Mesenchymal stem cell (in vitro differentiated cells and primary cell): ENCODE measurements around the gene MRM3. TPM values are rescaled to one million over a fixed set of nuclear protein-coding genes. Genes with fewer than 3 reads are reported as not detected.

Experiments
- DNase-seq: peaks from one replicate; pipeline ENCODE4 v3.0.0-alpha.2; 2013
- H2AFZ ChIP-seq: one replicate; pipeline ENCODE4 v1.6.1; 2013; ENCODE audit warnings: low read depth, mild to moderate bottlenecking, control low read depth, inconsistent platforms, low read length, moderate library complexity
- H2AK5ac ChIP-seq: 2 replicates; pipeline ENCODE4 v1.6.1; 2013; ENCODE audit warnings: low read length, moderate library complexity, mild to moderate bottlenecking, inconsistent platforms; ENCODE audit not compliant: severe bottlenecking
- H2BK120ac ChIP-seq: one replicate; pipeline ENCODE4 v1.6.1; 2013; ENCODE audit warnings: low read depth, mild to moderate bottlenecking, inconsistent platforms, low read length, moderate library complexity
- H2BK12ac ChIP-seq, 2 experiments: one replicate each; pipeline ENCODE4 v1.6.1; 2013; ENCODE audit warnings: inconsistent platforms in 2 of 2, low read length in 2 of 2, mild to moderate bottlenecking in 2 of 2, moderate library complexity in 2 of 2, control low read depth in 1 of 2
- H2BK15ac ChIP-seq: one replicate; pipeline ENCODE4 v1.6.1; 2013; ENCODE audit warnings: mild to moderate bottlenecking, low read depth, inconsistent platforms; ENCODE audit not compliant: poor library complexity, severe bottlenecking
- H2BK5ac ChIP-seq: 2 replicates; pipeline ENCODE4 v1.6.1; 2013; ENCODE audit warnings: low read depth, mild to moderate bottlenecking, low read length, control low read depth, inconsistent platforms; ENCODE audit not compliant: poor library complexity, severe bottlenecking
- H3K14ac ChIP-seq, 2 experiments: one replicate each; pipeline ENCODE4 v1.6.1; 2013; ENCODE audit warnings: inconsistent platforms in 2 of 2, low read length in 2 of 2, control low read depth in 1 of 2, mild to moderate bottlenecking in 1 of 2, moderate library complexity in 1 of 2
- H3K18ac ChIP-seq, 2 experiments: one replicate each; pipeline ENCODE4 v1.6.1; 2013; ENCODE audit warnings: inconsistent platforms in 2 of 2, low read length in 2 of 2, control low read depth in 1 of 2, low read depth in 1 of 2, mild to moderate bottlenecking in 1 of 2
- H3K23ac ChIP-seq, 2 experiments: one replicate each; pipeline ENCODE4 v1.6.1; 2013; ENCODE audit warnings: inconsistent platforms in 2 of 2, low read length in 2 of 2, mild to moderate bottlenecking in 2 of 2, moderate library complexity in 2 of 2, control low read depth in 1 of 2
- H3K27ac ChIP-seq: 2 replicates; pipeline ENCODE4 v1.5.1; 2013; ENCODE audit warnings: mild to moderate bottlenecking, moderate library complexity, low read length, control low read depth, inconsistent platforms; ENCODE audit not compliant: poor library complexity, severe bottlenecking
- H3K27me3 ChIP-seq, 2 experiments: 2 replicates each; pipeline versions ENCODE4 v1.6.1 to v1.7.0; 2013; ENCODE audit warnings: low read length in 2 of 2, mild to moderate bottlenecking in 2 of 2, moderate library complexity in 2 of 2, control low read depth in 1 of 2, inconsistent platforms in 1 of 2; ENCODE audit not compliant: control insufficient read depth in 1 of 2, insufficient read depth in 1 of 2
- H3K36me3 ChIP-seq, 2 experiments: 2 replicates each; pipeline versions ENCODE4 v1.6.1 to v1.7.0; 2013; ENCODE audit warnings: low read length in 2 of 2, control low read depth in 1 of 2, inconsistent platforms in 1 of 2, low read depth in 1 of 2, mild to moderate bottlenecking in 1 of 2; ENCODE audit not compliant: insufficient read depth in 2 of 2, control insufficient read depth in 1 of 2
- H3K4ac ChIP-seq, 2 experiments: one replicate each; pipeline ENCODE4 v1.6.1; 2013; ENCODE audit warnings: inconsistent platforms in 2 of 2, low read length in 2 of 2, mild to moderate bottlenecking in 2 of 2, moderate library complexity in 2 of 2, control low read depth in 1 of 2, low read depth in 1 of 2
- H3K4me1 ChIP-seq: 2 replicates; pipeline ENCODE4 v1.6.1; 2013; ENCODE audit warnings: low read depth, low read length, control low read depth; ENCODE audit not compliant: control insufficient read depth, insufficient read depth
- H3K4me2 ChIP-seq: 2 replicates; pipeline ENCODE4 v1.6.1; 2013; ENCODE audit warnings: low read length, mild to moderate bottlenecking, inconsistent platforms; ENCODE audit not compliant: poor library complexity, severe bottlenecking
- H3K4me3 ChIP-seq, 2 experiments: 2 replicates each; pipeline versions ENCODE4 v1.5.1 to v1.7.0; 2013; ENCODE audit warnings: low read length in 2 of 2, mild to moderate bottlenecking in 2 of 2, control low read depth in 1 of 2, low read depth in 1 of 2; ENCODE audit not compliant: insufficient read depth in 1 of 2
- H3K79me1 ChIP-seq: replicated peaks from 2 replicates; pipeline ENCODE4 v1.6.1; 2013; ENCODE audit warnings: mild to moderate bottlenecking, control low read depth, low read length, inconsistent platforms; ENCODE audit not compliant: poor library complexity, severe bottlenecking
- H3K9ac ChIP-seq: 2 replicates; pipeline ENCODE4 v1.7.0; 2013; ENCODE audit warnings: mild to moderate bottlenecking, low read length, moderate library complexity
- H3K9me3 ChIP-seq: 2 replicates; pipeline ENCODE4 v1.7.0; 2013; ENCODE audit warnings: mild to moderate bottlenecking, low read length; ENCODE audit not compliant: control insufficient read depth
- H4K8ac ChIP-seq: one replicate; pipeline ENCODE4 v1.6.1; 2013; ENCODE audit warnings: inconsistent platforms, mild to moderate bottlenecking, low read length, moderate library complexity
- H4K91ac ChIP-seq: one replicate; pipeline ENCODE4 v1.6.1; 2013; ENCODE audit warnings: mild to moderate bottlenecking, low read length, inconsistent platforms
- WGBS: methylation state at CpG from one replicate; pipeline ENCODE4 v1.1.7; 2013; ENCODE audit warnings: mixed read lengths; 5-methylcytosine and 5-hydroxymethylcytosine counted together
- polyA plus RNA-seq, 2 experiments: library from polyadenylated mRNA; stranded (reverse); fragments of 200-250 nt; gene quantifications; one replicate each; pipeline ENCODE4 v1.2.3, GENCODE V29; 2013

Gene MRM3
- polyA plus RNA-seq (2013, experiment 1 of 2): 6.9 TPM
- polyA plus RNA-seq (2013, experiment 2 of 2): 6.6 TPM

DNA sequence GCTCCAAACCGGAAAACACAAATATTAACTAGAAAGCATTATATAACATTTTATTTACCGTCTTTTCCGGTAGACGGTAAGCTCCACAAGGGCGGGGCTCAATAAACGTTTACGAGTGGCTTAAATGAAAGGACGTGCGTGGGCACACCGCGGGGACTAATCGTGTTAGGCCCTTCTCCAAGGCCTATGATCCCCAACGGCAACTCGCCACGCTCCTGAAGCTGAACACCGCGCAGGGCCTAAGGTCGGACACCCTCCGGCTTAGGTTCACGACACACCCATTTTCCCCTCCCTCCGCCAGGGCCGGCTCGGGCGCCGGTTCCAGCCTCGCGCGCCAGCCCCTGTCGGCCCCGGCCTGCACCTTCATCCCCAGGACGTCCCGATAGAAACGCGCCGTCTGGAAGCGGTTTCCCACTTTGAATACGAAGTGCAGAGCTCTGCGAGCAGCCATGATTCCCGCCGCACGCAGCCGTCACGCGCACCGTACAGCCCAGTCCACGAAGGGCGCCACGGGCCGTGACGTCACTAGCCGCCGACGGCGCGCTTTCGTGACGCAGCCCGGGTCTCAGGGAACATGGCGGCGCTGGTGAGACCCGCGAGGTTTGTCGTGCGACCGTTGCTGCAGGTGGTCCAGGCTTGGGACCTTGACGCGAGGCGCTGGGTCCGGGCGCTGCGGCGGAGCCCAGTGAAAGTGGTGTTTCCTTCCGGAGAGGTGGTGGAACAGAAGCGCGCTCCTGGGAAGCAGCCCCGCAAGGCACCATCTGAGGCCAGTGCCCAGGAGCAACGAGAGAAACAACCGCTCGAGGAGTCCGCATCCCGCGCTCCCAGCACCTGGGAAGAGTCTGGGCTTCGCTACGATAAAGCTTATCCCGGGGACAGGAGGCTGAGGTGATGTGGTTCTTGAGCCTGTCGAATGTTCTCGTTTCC lies at the start of gene MRM3, which contains the start of gene GLOD4:
Gene MRM3, plus strand, starts transcription at position 549 of the 927 bp plus-strand sequence. Its CDS starts 26 bp downstream, at position 575.
Gene GLOD4, minus strand, starts transcription at position 476 of the 927 bp plus-strand sequence. Its CDS starts 25 bp downstream, at position 451.
- Histone ChIP-seq H3K27me3 (no peaks in the 10 kb centered on the region), H2BK5ac (no peak within 1 kb of the TSS), H2AK5ac (peak within 1 kb of the TSS; percentile 35), H3K4me2 (peak within 1 kb of the TSS; percentile 94), H3K14ac (peak within 1 kb of the TSS in 1 of 2 experiments; percentile 94), H2AFZ (peak within 1 kb of the TSS; percentile 85), H3K4me1 (peaks cover 8% of the 10 kb centered on the region), H3K9me3 (no peaks in the 10 kb centered on the region), H2BK120ac (no peak within 1 kb of the TSS), H3K9ac (peak within 1 kb of the TSS; percentile 99), H3K4me3 (peak within 1 kb of the TSS; percentile 90 to 100), H2BK15ac (peak within 1 kb of the TSS; percentile 74), H2BK12ac (no peak within 1 kb of the TSS), H3K27ac (peak within 1 kb of the TSS; percentile 25), H3K36me3 (peaks cover 12 to 32% of the 10 kb centered on the region in 2 experiments), H3K18ac (peak within 1 kb of the TSS; percentile 88 to 91), H4K91ac (peak within 1 kb of the TSS; percentile 90), H3K4ac (peak within 1 kb of the TSS; percentile 64 to 80), H3K79me1 (peaks cover 26% of the 10 kb centered on the region), H4K8ac (peak within 1 kb of the TSS; percentile 78), H3K23ac (no peak within 1 kb of the TSS)
- WGBS: under 1% methylated on average over 87 of the region's 87 CpGs
- peak; percentile 90 for DNase-seq

DNA sequence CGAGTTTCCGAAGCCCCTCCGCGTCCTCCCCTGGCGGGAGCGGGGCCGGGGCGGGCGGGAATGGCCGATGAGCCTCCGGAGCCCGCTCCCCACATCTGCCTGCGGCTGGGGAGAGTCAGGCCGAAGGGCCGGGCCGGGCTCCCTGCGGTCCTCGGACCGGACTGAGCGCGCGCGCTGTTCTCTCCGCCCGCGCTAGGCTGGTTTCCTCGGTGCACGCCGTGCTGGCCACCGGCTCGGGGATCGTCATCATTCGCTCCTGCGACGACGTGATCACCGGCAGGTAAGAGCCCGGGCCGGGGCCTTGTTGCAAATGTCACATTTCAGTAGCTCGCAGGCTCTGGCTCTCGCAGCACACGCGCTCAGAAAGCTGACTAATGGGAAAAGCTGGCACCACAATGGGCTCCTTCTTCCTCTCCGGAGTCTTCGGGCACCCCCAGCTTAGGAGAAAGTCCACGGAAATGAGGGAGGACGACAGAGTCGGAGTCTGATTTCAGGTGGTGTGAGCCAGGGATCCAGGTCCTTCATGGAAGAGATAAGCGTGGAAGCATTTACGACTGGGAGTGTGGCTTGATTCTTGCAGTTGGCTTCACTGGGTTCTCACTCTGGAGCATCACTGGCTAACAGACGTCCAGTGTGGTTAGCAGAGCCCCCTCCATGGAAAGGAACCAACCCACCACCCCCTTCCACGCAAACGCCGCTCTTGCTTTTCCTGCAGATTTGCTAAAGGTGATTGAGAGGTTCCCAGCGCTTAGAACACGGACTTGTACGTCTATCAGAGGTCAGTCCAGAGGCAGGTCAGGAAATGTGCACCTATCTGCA lies 49.0 kb upstream of the MRM3 start:
- peak overlapping the region; percentile 90 for H4K91ac ChIP-seq
- H2AFZ ChIP-seq: peak overlapping the region; percentile 68
- H3K23ac ChIP-seq: peak overlapping the region in 1 of 2 experiments; percentile 27
- peak overlapping the region in 1 of 2 experiments; percentile 22 for H2BK12ac ChIP-seq
- H3K27me3 ChIP-seq: no peaks in the 10 kb centered on the region
- peak; percentile 56 for DNase-seq
- H3K27ac ChIP-seq: peak overlapping the region; percentile 22
- peaks cover 10% of the 10 kb centered on the region for H3K79me1 ChIP-seq
- H3K36me3 ChIP-seq: peaks cover 4 to 27% of the 10 kb centered on the region in 2 experiments
- H2BK15ac ChIP-seq: peak overlapping the region; percentile 91
- H3K4ac ChIP-seq: peak overlapping the region in 1 of 2 experiments; percentile 85
- no peak overlapping the region for H2BK120ac ChIP-seq
- H2BK5ac ChIP-seq: no peak overlapping the region
- H3K9ac ChIP-seq: peak overlapping the region; percentile 82
- H3K4me1 ChIP-seq: peaks cover 12% of the 10 kb centered on the region
- H3K18ac ChIP-seq: peak overlapping the region; percentile 49 to 98
- peak overlapping the region; percentile 79 for H4K8ac ChIP-seq
- no peaks in the 10 kb centered on the region for H3K9me3 ChIP-seq
- peak overlapping the region; percentile 75 for H3K4me2 ChIP-seq
- 7% methylated on average over 52 of the region's 57 CpGs for WGBS
- H2AK5ac ChIP-seq: no peak overlapping the region
- H3K14ac ChIP-seq: peak overlapping the region; percentile 51 to 65
- H3K4me3 ChIP-seq: peak overlapping the region; percentile 82 to 85

DNA sequence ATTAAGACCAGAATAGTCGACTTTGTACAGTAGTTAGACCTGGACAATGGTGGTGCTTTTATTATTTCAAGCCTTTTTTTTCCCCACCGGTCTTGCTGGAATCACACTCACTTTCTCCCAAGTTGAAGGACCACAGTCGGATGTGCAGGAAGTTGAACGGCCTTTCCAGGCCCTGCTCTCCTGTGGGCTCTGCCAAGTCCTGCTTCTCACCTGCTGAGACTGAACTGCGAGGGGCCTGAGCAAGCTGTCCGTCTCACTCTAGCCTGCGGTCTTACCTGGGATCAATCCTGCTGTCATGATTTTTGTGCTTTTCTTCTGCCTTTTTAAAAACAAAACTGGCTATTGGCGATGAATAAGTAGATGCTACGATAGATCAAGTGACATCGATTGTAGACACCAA lies 48.4 kb upstream of the MRM3 start:
- H3K79me1 ChIP-seq: peaks cover 14% of the 10 kb centered on the region
- H3K4me3 ChIP-seq: peak overlapping the region in 1 of 2 experiments; percentile 82
- no peak overlapping the region for H3K18ac ChIP-seq
- no peak overlapping the region for H3K14ac ChIP-seq
- H4K91ac ChIP-seq: no peak overlapping the region
- H2BK15ac ChIP-seq: no peak overlapping the region
- no peaks in the 10 kb centered on the region for H3K27me3 ChIP-seq
- H3K9ac ChIP-seq: peak overlapping the region; percentile 82
- H3K36me3 ChIP-seq: peaks cover 9 to 33% of the 10 kb centered on the region in 2 experiments
- no peak overlapping the region for H3K4ac ChIP-seq
- no peak overlapping the region for H4K8ac ChIP-seq
- H2BK5ac ChIP-seq: no peak overlapping the region
- H2AK5ac ChIP-seq: no peak overlapping the region
- peaks cover 12% of the 10 kb centered on the region for H3K4me1 ChIP-seq
- 84% methylated on average over 10 of the region's 10 CpGs for WGBS
- H3K9me3 ChIP-seq: no peaks in the 10 kb centered on the region
- H2BK120ac ChIP-seq: no peak overlapping the region
- no peak for DNase-seq
- H3K27ac ChIP-seq: no peak overlapping the region
- no peak overlapping the region for H3K23ac ChIP-seq
- no peak overlapping the region for H2AFZ ChIP-seq
- peak overlapping the region; percentile 75 for H3K4me2 ChIP-seq
- no peak overlapping the region for H2BK12ac ChIP-seq
